ENCODE results near the gene PKP1.

PKP1 gene

GRCh38 chr1:201281573-201281972 is 1.7 kb upstream of the PKP1 start:
- TF ChIP-seq POLR2A (IDR thresholded peaks at IDR 0.05; ENCODE audit: low read length) (no peak), GATA1 (IDR thresholded peaks at IDR 0.05; ENCODE audit: low read depth, low read length) (no peak)
- no peak for DNase-seq

DNA sequence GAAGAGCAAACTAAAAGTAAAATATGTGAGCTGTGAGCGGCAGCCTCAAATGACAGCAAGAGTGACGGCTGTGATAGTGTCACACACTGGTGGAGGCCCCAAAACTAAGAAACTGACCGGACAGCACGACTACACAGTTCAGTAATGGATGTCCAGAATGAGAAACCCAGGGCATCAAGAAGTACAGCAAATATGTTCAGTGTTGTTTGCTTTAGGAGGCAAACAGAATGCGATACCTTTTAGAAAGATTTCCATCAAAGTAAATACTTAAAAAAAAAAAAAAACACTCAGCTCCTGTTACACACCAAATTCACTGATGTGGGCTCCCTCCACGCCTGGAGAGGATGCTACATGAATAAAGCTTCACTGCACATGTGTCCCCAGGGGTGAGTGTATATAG is 1.1 kb upstream of the PKP1 start:
- DNase-seq = no peak
- TF ChIP-seq POLR2A (IDR thresholded peaks at IDR 0.05; ENCODE audit: low read length) = no peak
- no peak for TF ChIP-seq GATA1 (IDR thresholded peaks at IDR 0.05; ENCODE audit: low read depth, low read length)

DNA sequence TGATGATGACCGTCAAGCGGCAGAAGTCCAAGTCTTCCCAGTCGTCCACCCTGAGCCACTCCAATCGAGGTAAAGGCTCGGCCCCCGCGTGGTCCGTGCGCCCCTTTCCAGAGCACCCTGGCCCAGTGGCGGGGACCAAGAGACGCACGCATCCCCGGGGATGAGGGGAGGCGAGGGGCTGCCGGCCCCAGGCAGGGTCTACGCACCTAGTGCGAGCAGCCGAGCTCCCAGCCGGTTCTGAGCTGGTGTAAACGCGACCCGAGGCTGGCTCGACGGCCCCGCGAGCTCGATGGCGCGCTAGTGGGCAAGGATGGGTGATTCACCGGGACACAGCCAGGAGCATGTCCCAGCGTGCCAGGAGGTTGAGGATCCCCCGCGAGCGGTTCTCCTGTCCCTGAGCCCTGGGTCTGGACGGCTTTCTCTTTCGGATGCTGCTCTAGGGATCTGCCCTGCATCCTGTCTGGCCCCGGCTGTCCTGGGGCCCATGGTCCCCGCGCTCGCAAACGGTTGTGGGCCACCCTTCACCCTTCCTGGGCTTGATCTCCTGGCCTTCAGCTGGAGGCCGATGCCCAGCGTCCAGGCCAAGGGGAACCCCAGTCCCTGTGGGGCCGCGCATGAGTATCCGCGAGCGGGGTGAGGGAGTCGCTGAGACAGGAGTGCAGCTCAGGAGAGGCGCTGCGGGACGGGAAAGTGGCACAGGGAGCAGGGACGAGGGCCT is 689 bp downstream of the PKP1 start:
- TF ChIP-seq POLR2A (IDR thresholded peaks at IDR 0.05; ENCODE audit: low read length) = no peak
- no peak for TF ChIP-seq GATA1 (IDR thresholded peaks at IDR 0.05; ENCODE audit: low read depth, low read length)
- DNase-seq = no peak

- no peak for TF ChIP-seq POLR2A (IDR thresholded peaks at IDR 0.05; ENCODE audit: low read length)
- no peak for TF ChIP-seq GATA1 (IDR thresholded peaks at IDR 0.05; ENCODE audit: low read depth, low read length)
- no peak for DNase-seq
Measured at GRCh38 chr1:201284636-201285035, 1.3 kb downstream of the PKP1 start.

- TF ChIP-seq GATA1 (IDR thresholded peaks at IDR 0.05; ENCODE audit: low read depth, low read length) (no peak), POLR2A (IDR thresholded peaks at IDR 0.05; ENCODE audit: low read length) (no peak)
- no peak for DNase-seq
Measured at GRCh38 chr1:201285846-201286245, 2.5 kb downstream of the PKP1 start.

GRCh38 chr1:201286445-201286844 is 3.1 kb downstream of the PKP1 start:
- no peak for DNase-seq
- TF ChIP-seq GATA1 (IDR thresholded peaks at IDR 0.05; ENCODE audit: low read depth, low read length) (no peak), POLR2A (IDR thresholded peaks at IDR 0.05; ENCODE audit: low read length) (no peak)

- no peak for DNase-seq
- TF ChIP-seq POLR2A (IDR thresholded peaks at IDR 0.05; ENCODE audit: low read length) = no peak
- no peak for TF ChIP-seq GATA1 (IDR thresholded peaks at IDR 0.05; ENCODE audit: low read depth, low read length)
Measured at GRCh38 chr1:201288007-201288406, 4.7 kb downstream of the PKP1 start.

DNA sequence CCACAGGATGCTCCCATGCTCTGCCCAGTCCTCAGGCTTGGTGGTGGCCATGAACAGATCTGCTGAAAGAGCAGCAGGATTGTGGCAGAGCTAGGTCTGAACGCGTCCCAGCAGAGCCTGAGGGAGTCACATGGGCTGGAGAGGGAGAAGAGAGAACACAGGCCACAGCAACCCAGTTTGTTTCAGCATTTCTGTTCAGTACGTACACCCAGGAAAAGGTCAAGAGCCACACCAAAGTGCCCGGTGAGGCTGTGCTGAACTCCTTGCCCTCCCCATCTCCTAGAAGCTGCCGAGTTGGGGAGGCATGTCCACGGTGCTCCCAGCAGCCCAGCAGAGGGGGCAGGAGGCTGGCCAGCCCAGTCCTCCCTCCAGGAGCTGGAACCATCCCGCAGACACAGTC is 5.5 kb downstream of the PKP1 start:
- no peak for TF ChIP-seq GATA1 (IDR thresholded peaks at IDR 0.05; ENCODE audit: low read depth, low read length)
- no peak for TF ChIP-seq POLR2A (IDR thresholded peaks at IDR 0.05; ENCODE audit: low read length)
- no peak for DNase-seq

- DNase-seq = no peak
- no peak for TF ChIP-seq POLR2A (IDR thresholded peaks at IDR 0.05; ENCODE audit: low read length)
- TF ChIP-seq GATA1 (IDR thresholded peaks at IDR 0.05; ENCODE audit: low read depth, low read length) = no peak
Measured at GRCh38 chr1:201290551-201290950, 7.2 kb downstream of the PKP1 start.

GRCh38 chr1:201291916-201292315 is 8.6 kb downstream of the PKP1 start:
- TF ChIP-seq POLR2A (IDR thresholded peaks at IDR 0.05; ENCODE audit: low read length) (no peak), GATA1 (IDR thresholded peaks at IDR 0.05; ENCODE audit: low read depth, low read length) (no peak)
- DNase-seq = no peak

DNA sequence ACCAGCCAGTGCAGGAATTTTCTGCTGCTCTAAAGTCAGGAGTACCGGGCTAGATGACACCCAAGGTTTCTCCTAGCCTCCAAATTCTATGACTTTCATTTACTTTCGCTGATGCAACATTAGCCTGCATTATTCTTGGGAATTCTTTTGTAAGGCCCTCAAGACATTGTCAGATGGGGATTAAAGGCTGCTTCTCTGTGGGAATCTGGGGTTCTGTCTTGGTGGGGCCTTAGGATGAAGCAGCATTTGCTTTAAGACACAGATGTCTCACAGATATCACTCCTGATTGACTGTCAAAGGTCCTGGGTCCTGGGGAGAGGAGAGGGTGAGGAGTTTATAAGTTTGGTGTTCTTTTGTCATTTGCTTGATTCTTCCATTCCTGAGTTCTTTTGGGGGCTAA is 11.6 kb downstream of the PKP1 start:
- DNase-seq = no peak
- TF ChIP-seq POLR2A (IDR thresholded peaks at IDR 0.05; ENCODE audit: low read length) = no peak
- TF ChIP-seq GATA1 (IDR thresholded peaks at IDR 0.05; ENCODE audit: low read depth, low read length) = no peak

GRCh38 chr1:201295346-201295745 is 12.0 kb downstream of the PKP1 start:
- TF ChIP-seq POLR2A (IDR thresholded peaks at IDR 0.05; ENCODE audit: low read length) = no peak
- no peak for TF ChIP-seq GATA1 (IDR thresholded peaks at IDR 0.05; ENCODE audit: low read depth, low read length)
- no peak for DNase-seq

GRCh38 chr1:201295861-201296260 is 12.6 kb downstream of the PKP1 start:
- TF ChIP-seq GATA1 (IDR thresholded peaks at IDR 0.05; ENCODE audit: low read depth, low read length) (no peak), POLR2A (IDR thresholded peaks at IDR 0.05; ENCODE audit: low read length) (no peak)
- DNase-seq = no peak

DNA sequence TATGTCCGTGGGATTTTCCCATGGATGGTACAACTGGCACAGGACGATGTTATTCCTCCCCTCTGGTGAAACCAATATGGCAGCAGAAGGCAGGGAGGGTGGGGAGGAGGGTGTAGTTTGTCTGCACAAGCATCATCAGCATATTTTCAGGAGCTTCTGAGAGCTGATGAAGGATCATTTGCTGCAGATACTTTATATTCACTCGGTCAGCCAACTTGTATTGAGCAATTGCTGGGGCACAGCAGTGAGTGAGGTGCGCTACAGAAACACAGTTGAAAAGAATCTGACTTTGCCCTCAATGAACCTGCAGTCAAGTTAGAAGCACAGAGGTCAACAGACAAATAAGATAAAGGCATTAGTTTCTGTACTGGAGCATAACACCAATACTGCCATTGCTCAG is 13.0 kb downstream of the PKP1 start:
- no peak for DNase-seq
- TF ChIP-seq GATA1 (IDR thresholded peaks at IDR 0.05; ENCODE audit: low read depth, low read length) (no peak), POLR2A (IDR thresholded peaks at IDR 0.05; ENCODE audit: low read length) (no peak)

Data from erythroblast (primary cell).